Nephron (organoid): ENCODE measurements around the gene PPM1L.
A peak's percentile ranks its signal among the peaks of the same experiment; 100 is the strongest.

ENCODE experiments used
- H3K27ac Mint-ChIP-seq, 3 experiments: 2 replicates each; pipeline ENCODE4 v1.8.0; 2020; ENCODE audit warnings: mixed read lengths in 3 of 3, mild to moderate bottlenecking in 2 of 3, moderate library complexity in 1 of 3
- H3K27me3 Mint-ChIP-seq: 2 replicates; pipeline ENCODE4 v1.8.0; 2021; ENCODE audit warnings: low read depth, mild to moderate bottlenecking, moderate library complexity, mixed read lengths
- H3K36me3 Mint-ChIP-seq: 2 replicates; pipeline ENCODE4 v1.8.0; 2020; ENCODE audit warnings: low read depth, mixed read lengths
- H3K4me1 Mint-ChIP-seq: 2 replicates; pipeline ENCODE4 v1.8.0; 2020; ENCODE audit warnings: mixed read lengths
- H3K4me3 Mint-ChIP-seq, 3 experiments: 2 replicates each; pipeline ENCODE4 v1.8.0; 2020; ENCODE audit warnings: mild to moderate bottlenecking in 3 of 3, mixed read lengths in 3 of 3, moderate library complexity in 2 of 3
- H3K9me3 Mint-ChIP-seq: 2 replicates; pipeline ENCODE4 v1.8.0; 2020; ENCODE audit warnings: mixed read lengths
- TF ChIP-seq, protein P1 (sequence below), 3 experiments: fragments of 200-600 bp; sonication (generic); IDR thresholded peaks; one replicate each; pipeline ENCODE4 v1.5.0; 2021; ENCODE audit warnings: antibody characterized with exemption in 3 of 3; ENCODE audit not compliant: unreplicated experiment in 3 of 3

PPM1L gene

GRCh38 chr3:160927620-160928019, 171.6 kb downstream of the PPM1L start:
- TF ChIP-seq, protein P1, sequence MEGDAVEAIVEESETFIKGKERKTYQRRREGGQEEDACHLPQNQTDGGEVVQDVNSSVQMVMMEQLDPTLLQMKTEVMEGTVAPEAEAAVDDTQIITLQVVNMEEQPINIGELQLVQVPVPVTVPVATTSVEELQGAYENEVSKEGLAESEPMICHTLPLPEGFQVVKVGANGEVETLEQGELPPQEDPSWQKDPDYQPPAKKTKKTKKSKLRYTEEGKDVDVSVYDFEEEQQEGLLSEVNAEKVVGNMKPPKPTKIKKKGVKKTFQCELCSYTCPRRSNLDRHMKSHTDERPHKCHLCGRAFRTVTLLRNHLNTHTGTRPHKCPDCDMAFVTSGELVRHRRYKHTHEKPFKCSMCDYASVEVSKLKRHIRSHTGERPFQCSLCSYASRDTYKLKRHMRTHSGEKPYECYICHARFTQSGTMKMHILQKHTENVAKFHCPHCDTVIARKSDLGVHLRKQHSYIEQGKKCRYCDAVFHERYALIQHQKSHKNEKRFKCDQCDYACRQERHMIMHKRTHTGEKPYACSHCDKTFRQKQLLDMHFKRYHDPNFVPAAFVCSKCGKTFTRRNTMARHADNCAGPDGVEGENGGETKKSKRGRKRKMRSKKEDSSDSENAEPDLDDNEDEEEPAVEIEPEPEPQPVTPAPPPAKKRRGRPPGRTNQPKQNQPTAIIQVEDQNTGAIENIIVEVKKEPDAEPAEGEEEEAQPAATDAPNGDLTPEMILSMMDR (IDR thresholded peaks at IDR 0.05; ENCODE audit: unreplicated experiment in 3 of 3): no peak
- Mint-ChIP-seq H3K4me3 (no peak overlapping the region), H3K4me1 (peaks cover 60% of the 10 kb centered on the region), H3K9me3 (no peaks in the 10 kb centered on the region), H3K36me3 (no peaks in the 10 kb centered on the region), H3K27me3 (no peaks in the 10 kb centered on the region), H3K27ac (no peak overlapping the region)

GRCh38 chr3:160928183-160928726, 172.2 kb downstream of the PPM1L start:
- peaks cover 60% of the 10 kb centered on the region for H3K4me1 Mint-ChIP-seq
- TF ChIP-seq, protein P1 (IDR thresholded peaks at IDR 0.05; ENCODE audit: unreplicated experiment in 3 of 3): peak in 1 of 3 experiments; percentile 7
- no peak overlapping the region for H3K27ac Mint-ChIP-seq

DNA sequence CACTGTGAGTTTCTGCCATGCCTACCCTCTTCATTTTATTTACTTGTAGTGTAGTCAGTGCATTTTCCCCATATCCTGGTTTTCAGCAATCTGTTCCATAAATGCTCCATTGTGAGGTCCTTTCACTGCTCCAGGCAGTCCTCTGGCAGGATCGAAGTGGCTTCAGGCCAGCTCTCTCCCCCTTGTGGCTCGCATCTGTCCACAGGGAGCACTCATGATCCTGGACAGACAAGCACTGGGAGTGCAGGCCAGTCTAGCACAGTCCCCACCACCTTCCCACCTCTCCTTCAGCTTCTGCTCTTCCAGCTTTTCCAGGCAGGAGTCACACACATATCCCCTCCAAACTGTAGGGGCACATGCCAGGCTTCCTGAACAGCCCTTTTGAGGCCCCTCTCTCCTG, 173.6 kb downstream of the PPM1L start:
- Mint-ChIP-seq H3K4me1 (peaks cover 56% of the 10 kb centered on the region), H3K36me3 (no peaks in the 10 kb centered on the region), H3K4me3 (no peak overlapping the region), H3K27me3 (no peaks in the 10 kb centered on the region), H3K9me3 (no peaks in the 10 kb centered on the region), H3K27ac (peak overlapping the region in 2 of 3 experiments; percentile 21 to 58)
- TF ChIP-seq, protein P1 (IDR thresholded peaks at IDR 0.05; ENCODE audit: unreplicated experiment in 3 of 3): no peak

More at GRCh38 chr3:160928183-160928726, 172.2 kb downstream of the PPM1L start:
- no peaks in the 10 kb centered on the region for H3K36me3 Mint-ChIP-seq
- no peaks in the 10 kb centered on the region for H3K27me3 Mint-ChIP-seq
- H3K4me3 Mint-ChIP-seq: no peak overlapping the region
- H3K9me3 Mint-ChIP-seq: no peaks in the 10 kb centered on the region

GRCh38 chr3:160931474-160931873, 175.4 kb downstream of the PPM1L start:
- Mint-ChIP-seq H3K4me1 (peaks cover 54% of the 10 kb centered on the region), H3K27ac (peak overlapping the region; percentile 20 to 93 (median 60)), H3K27me3 (no peaks in the 10 kb centered on the region), H3K4me3 (no peak overlapping the region), H3K36me3 (no peaks in the 10 kb centered on the region), H3K9me3 (no peaks in the 10 kb centered on the region)
- TF ChIP-seq, protein P1 (IDR thresholded peaks at IDR 0.05; ENCODE audit: unreplicated experiment in 3 of 3): no peak

DNA sequence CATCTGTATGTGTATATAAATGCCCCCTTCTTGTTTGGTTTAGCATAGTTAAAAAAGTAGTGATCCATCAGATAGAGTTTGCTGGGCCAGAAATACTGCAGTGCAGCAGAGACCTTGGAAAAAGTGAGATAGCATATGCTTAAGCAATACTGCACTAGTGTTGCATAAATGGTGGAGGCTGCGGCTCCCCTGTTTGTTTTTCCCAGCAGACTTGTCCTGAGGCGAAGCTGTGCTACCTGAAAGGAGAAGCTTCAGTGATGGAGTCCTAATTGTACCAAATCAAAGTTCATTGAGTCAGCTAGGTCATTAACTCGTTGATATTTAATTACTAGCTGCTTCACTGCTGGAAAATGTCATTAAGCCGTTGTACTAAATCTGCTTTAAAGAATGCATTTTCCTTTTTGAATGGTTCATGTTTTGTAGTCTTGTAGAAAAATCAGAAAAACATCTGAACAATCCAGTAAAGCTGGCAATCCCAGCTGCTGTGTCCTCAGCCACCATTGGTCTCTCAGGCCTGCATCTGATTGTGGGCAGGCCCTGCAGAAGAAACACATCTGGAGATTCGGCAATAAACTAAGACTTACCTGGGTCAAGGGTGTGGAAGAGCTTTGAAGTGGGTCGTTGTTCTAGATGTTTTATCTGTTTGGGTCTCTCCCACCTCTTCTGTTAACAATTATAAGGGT, 179.5 kb downstream of the PPM1L start:
- TF ChIP-seq, protein P1 (IDR thresholded peaks at IDR 0.05; ENCODE audit: unreplicated experiment in 3 of 3): no peak
- Mint-ChIP-seq H3K4me3 (no peak overlapping the region), H3K4me1 (peaks cover 19% of the 10 kb centered on the region), H3K27me3 (no peaks in the 10 kb centered on the region), H3K36me3 (peaks cover 4% of the 10 kb centered on the region), H3K27ac (no peak overlapping the region), H3K9me3 (peaks cover 3% of the 10 kb centered on the region)
